Mesenchymal stem cell (in vitro differentiated cells and primary cell): Measurements from ENCODE around the gene TSSK3.

Experiments used
- DNase-seq: peaks from one replicate; pipeline ENCODE4 v3.0.0-alpha.2; 2013
- H2AFZ ChIP-seq: one replicate; pipeline ENCODE4 v1.6.1; 2013; ENCODE audit warnings: low read depth, mild to moderate bottlenecking, control low read depth, inconsistent platforms, low read length, moderate library complexity
- H2AK5ac ChIP-seq: 2 replicates; pipeline ENCODE4 v1.6.1; 2013; ENCODE audit warnings: low read length, moderate library complexity, mild to moderate bottlenecking, inconsistent platforms; ENCODE audit not compliant: severe bottlenecking
- H2BK120ac ChIP-seq: one replicate; pipeline ENCODE4 v1.6.1; 2013; ENCODE audit warnings: low read depth, mild to moderate bottlenecking, inconsistent platforms, low read length, moderate library complexity
- H2BK12ac ChIP-seq, 2 experiments: one replicate each; pipeline ENCODE4 v1.6.1; 2013; ENCODE audit warnings: inconsistent platforms in 2 of 2, low read length in 2 of 2, mild to moderate bottlenecking in 2 of 2, moderate library complexity in 2 of 2, control low read depth in 1 of 2
- H2BK15ac ChIP-seq: one replicate; pipeline ENCODE4 v1.6.1; 2013; ENCODE audit warnings: mild to moderate bottlenecking, low read depth, inconsistent platforms; ENCODE audit not compliant: poor library complexity, severe bottlenecking
- H2BK5ac ChIP-seq: 2 replicates; pipeline ENCODE4 v1.6.1; 2013; ENCODE audit warnings: low read depth, mild to moderate bottlenecking, low read length, control low read depth, inconsistent platforms; ENCODE audit not compliant: poor library complexity, severe bottlenecking
- H3K14ac ChIP-seq, 2 experiments: one replicate each; pipeline ENCODE4 v1.6.1; 2013; ENCODE audit warnings: inconsistent platforms in 2 of 2, low read length in 2 of 2, control low read depth in 1 of 2, mild to moderate bottlenecking in 1 of 2, moderate library complexity in 1 of 2
- H3K18ac ChIP-seq, 2 experiments: one replicate each; pipeline ENCODE4 v1.6.1; 2013; ENCODE audit warnings: inconsistent platforms in 2 of 2, low read length in 2 of 2, control low read depth in 1 of 2, low read depth in 1 of 2, mild to moderate bottlenecking in 1 of 2
- H3K23ac ChIP-seq, 2 experiments: one replicate each; pipeline ENCODE4 v1.6.1; 2013; ENCODE audit warnings: inconsistent platforms in 2 of 2, low read length in 2 of 2, mild to moderate bottlenecking in 2 of 2, moderate library complexity in 2 of 2, control low read depth in 1 of 2
- H3K27ac ChIP-seq: 2 replicates; pipeline ENCODE4 v1.5.1; 2013; ENCODE audit warnings: mild to moderate bottlenecking, moderate library complexity, low read length, control low read depth, inconsistent platforms; ENCODE audit not compliant: poor library complexity, severe bottlenecking
- H3K27me3 ChIP-seq, 2 experiments: 2 replicates each; pipeline versions ENCODE4 v1.6.1 to v1.7.0; 2013; ENCODE audit warnings: low read length in 2 of 2, mild to moderate bottlenecking in 2 of 2, moderate library complexity in 2 of 2, control low read depth in 1 of 2, inconsistent platforms in 1 of 2; ENCODE audit not compliant: control insufficient read depth in 1 of 2, insufficient read depth in 1 of 2
- H3K36me3 ChIP-seq, 2 experiments: 2 replicates each; pipeline versions ENCODE4 v1.6.1 to v1.7.0; 2013; ENCODE audit warnings: low read length in 2 of 2, control low read depth in 1 of 2, inconsistent platforms in 1 of 2, low read depth in 1 of 2, mild to moderate bottlenecking in 1 of 2; ENCODE audit not compliant: insufficient read depth in 2 of 2, control insufficient read depth in 1 of 2
- H3K4ac ChIP-seq, 2 experiments: one replicate each; pipeline ENCODE4 v1.6.1; 2013; ENCODE audit warnings: inconsistent platforms in 2 of 2, low read length in 2 of 2, mild to moderate bottlenecking in 2 of 2, moderate library complexity in 2 of 2, control low read depth in 1 of 2, low read depth in 1 of 2
- H3K4me1 ChIP-seq: 2 replicates; pipeline ENCODE4 v1.6.1; 2013; ENCODE audit warnings: low read depth, low read length, control low read depth; ENCODE audit not compliant: control insufficient read depth, insufficient read depth
- H3K4me2 ChIP-seq: 2 replicates; pipeline ENCODE4 v1.6.1; 2013; ENCODE audit warnings: low read length, mild to moderate bottlenecking, inconsistent platforms; ENCODE audit not compliant: poor library complexity, severe bottlenecking
- H3K4me3 ChIP-seq, 2 experiments: 2 replicates each; pipeline versions ENCODE4 v1.5.1 to v1.7.0; 2013; ENCODE audit warnings: low read length in 2 of 2, mild to moderate bottlenecking in 2 of 2, control low read depth in 1 of 2, low read depth in 1 of 2; ENCODE audit not compliant: insufficient read depth in 1 of 2
- H3K79me1 ChIP-seq: replicated peaks from 2 replicates; pipeline ENCODE4 v1.6.1; 2013; ENCODE audit warnings: mild to moderate bottlenecking, control low read depth, low read length, inconsistent platforms; ENCODE audit not compliant: poor library complexity, severe bottlenecking
- H3K9ac ChIP-seq: 2 replicates; pipeline ENCODE4 v1.7.0; 2013; ENCODE audit warnings: mild to moderate bottlenecking, low read length, moderate library complexity
- H3K9me3 ChIP-seq: 2 replicates; pipeline ENCODE4 v1.7.0; 2013; ENCODE audit warnings: mild to moderate bottlenecking, low read length; ENCODE audit not compliant: control insufficient read depth
- H4K8ac ChIP-seq: one replicate; pipeline ENCODE4 v1.6.1; 2013; ENCODE audit warnings: inconsistent platforms, mild to moderate bottlenecking, low read length, moderate library complexity
- H4K91ac ChIP-seq: one replicate; pipeline ENCODE4 v1.6.1; 2013; ENCODE audit warnings: mild to moderate bottlenecking, low read length, inconsistent platforms
- WGBS: methylation state at CpG from one replicate; pipeline ENCODE4 v1.1.7; 2013; ENCODE audit warnings: mixed read lengths; 5-methylcytosine and 5-hydroxymethylcytosine counted together

Gene TSSK3

DNA sequence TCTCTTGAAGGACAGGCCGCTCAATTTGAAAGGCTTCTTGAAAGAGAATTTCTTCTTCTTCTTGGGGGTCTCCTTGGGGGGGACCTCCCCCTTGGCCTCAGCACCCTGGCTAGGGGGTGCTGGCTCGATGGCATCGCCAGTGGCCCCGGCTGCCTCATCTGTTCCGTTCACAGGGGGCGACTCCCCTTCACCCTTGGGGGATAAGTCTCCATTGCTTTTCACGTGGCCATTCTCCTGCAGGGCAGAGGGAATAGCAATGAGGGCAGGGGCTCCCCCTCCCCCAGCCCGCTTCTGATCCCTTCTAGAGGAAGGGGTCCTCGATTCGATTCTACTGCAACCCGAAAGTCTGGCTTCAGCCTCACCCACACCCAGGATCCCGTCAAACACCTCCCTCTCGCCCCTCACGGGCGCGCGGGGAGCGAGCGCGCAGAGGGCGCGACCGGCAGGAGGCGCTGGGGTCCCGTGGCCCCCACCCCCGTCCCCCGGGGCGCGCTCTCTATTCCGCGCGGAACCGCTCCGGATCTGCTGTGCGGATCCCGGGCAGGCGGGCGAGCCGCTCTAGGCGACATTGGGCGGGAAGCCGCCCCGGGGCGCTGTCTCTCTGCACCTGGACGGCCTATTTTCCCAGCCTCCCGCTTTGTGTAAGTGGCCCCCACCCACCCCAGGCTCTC, 27.3 kb upstream of the TSSK3 start:
- peak; percentile 51 for DNase-seq
- WGBS = 2% methylated on average over 39 of the region's 46 CpGs

DNA sequence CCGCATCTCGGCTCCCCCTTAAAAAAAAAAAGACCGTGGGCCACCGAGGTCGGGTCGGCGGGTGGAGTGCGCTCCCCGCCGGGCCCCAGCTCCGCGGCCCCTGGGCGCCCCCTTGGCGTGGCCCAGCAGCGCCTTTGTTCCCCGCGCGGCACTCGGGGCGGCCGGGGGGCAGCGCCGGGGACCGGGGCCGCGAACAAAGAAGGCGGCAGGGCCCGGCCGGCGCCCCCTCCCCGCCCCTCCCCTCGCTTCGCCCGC, 26.9 kb upstream of the TSSK3 start:
- no peaks in the 10 kb centered on the region for H3K9me3 ChIP-seq
- H3K4ac ChIP-seq = peak overlapping the region in 1 of 2 experiments; percentile 55
- peak overlapping the region; percentile 71 for H3K4me2 ChIP-seq
- no peak overlapping the region for H3K27ac ChIP-seq
- H3K4me3 ChIP-seq = peak overlapping the region; percentile 82 to 88
- H2AFZ ChIP-seq = no peak overlapping the region
- H2AK5ac ChIP-seq = no peak overlapping the region
- under 1% methylated on average over 31 of the region's 34 CpGs for WGBS
- no peak for DNase-seq
- H3K9ac ChIP-seq = peak overlapping the region; percentile 83
- H2BK5ac ChIP-seq = no peak overlapping the region
- H3K4me1 ChIP-seq = peaks cover 54% of the 10 kb centered on the region
- H2BK120ac ChIP-seq = peak overlapping the region; percentile 64
- peaks cover 37 to 41% of the 10 kb centered on the region in 2 experiments for H3K36me3 ChIP-seq
- no peaks in the 10 kb centered on the region for H3K27me3 ChIP-seq
- no peak overlapping the region for H3K14ac ChIP-seq
- H4K8ac ChIP-seq = no peak overlapping the region
- no peak overlapping the region for H4K91ac ChIP-seq
- no peak overlapping the region for H3K23ac ChIP-seq
- no peaks in the 10 kb centered on the region for H3K79me1 ChIP-seq
- H2BK12ac ChIP-seq = no peak overlapping the region
- H2BK15ac ChIP-seq = no peak overlapping the region
- peak overlapping the region in 1 of 2 experiments; percentile 54 for H3K18ac ChIP-seq

More for the DNA sequence above, 27.3 kb upstream of the TSSK3 start:
- no peaks in the 10 kb centered on the region for H3K79me1 ChIP-seq
- no peak overlapping the region for H2BK12ac ChIP-seq
- no peaks in the 10 kb centered on the region for H3K27me3 ChIP-seq
- H3K4me3 ChIP-seq = peak overlapping the region; percentile 82 to 88
- H3K23ac ChIP-seq = peak overlapping the region in 1 of 2 experiments; percentile 14
- no peak overlapping the region for H4K91ac ChIP-seq
- no peak overlapping the region for H2BK5ac ChIP-seq
- peak overlapping the region; percentile 83 for H3K9ac ChIP-seq
- H3K14ac ChIP-seq = peak overlapping the region in 1 of 2 experiments; percentile 80
- no peaks in the 10 kb centered on the region for H3K9me3 ChIP-seq
- H3K27ac ChIP-seq = peak overlapping the region; percentile 2
- no peak overlapping the region for H2AK5ac ChIP-seq
- peak overlapping the region in 1 of 2 experiments; percentile 55 for H3K4ac ChIP-seq
- no peak overlapping the region for H2AFZ ChIP-seq
- H3K4me1 ChIP-seq = peaks cover 54% of the 10 kb centered on the region
- no peak overlapping the region for H4K8ac ChIP-seq
- H3K4me2 ChIP-seq = peak overlapping the region; percentile 71
- peaks cover 41 to 46% of the 10 kb centered on the region in 2 experiments for H3K36me3 ChIP-seq
- H3K18ac ChIP-seq = peak overlapping the region in 1 of 2 experiments; percentile 54
- no peak overlapping the region for H2BK15ac ChIP-seq
- no peak overlapping the region for H2BK120ac ChIP-seq

DNA sequence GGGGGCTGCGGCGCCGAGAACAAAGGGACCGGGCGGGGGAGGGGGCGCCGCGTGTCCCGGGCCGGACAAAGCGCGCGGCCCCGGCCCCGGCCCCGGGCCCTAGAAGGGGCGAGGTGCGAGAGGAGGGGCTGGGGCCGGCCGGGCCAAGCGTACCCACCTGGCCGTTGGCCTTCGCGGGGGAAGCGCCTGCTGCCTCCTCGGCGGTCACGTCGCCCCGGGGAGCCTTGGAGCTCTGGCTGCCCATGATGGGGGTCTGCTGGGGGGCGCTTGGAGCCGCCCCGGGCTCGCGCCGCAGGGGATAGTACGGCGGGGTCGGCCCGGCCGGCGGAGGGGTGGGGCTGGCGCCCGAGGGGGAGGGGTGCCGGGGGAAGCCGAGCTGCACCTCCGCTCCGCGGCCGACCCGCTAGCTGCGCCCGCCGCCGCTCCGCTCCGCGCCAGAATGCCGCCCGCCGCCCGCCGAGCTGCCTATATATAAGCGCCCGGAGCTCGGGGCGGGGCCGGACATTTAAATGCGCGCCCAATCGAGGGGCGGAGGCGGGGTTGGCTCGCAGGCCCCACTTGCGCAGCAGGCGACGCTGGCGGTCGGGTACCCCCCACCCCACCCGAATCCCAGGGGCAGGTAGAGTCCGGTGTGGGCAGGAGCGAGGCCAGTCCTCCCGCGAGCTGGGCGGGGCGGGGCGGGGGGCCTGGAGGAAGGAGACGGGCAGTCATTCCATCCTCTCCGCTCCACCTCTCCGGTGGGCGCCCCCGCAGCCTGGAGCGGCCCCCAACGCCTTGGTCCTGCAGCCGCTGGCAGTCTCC, 26.3 kb upstream of the TSSK3 start, which contains the start of gene MARCKSL1:
Gene MARCKSL1 (minus strand): TSS at position 444 of the 801 bp plus-strand sequence. CDS start 200 bp downstream, at position 244.
- H2BK15ac ChIP-seq = no peak within 1 kb of the TSS

DNA sequence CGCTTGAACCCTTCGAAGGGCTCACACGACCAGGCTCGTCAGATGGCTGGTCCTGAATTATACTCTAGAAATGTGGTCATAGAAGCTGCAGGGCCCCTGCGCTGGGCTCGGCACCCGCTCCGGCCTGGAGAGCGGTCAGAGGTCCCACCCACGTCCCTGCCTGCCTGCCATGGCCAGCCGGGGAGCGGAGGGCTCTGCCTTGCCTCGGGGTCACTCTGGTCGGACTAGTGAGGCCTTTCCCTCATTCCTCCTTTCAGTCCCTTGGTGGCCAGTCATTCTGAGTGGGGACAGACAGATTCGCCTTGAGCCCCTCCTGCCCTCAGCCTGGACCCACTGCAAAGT, 25.8 kb upstream of the TSSK3 start:
- no peaks in the 10 kb centered on the region for H3K9me3 ChIP-seq
- no peak overlapping the region for H2BK15ac ChIP-seq
- 35% methylated on average over 15 of the region's 15 CpGs for WGBS
- H4K91ac ChIP-seq = peak overlapping the region; percentile 71
- H3K27ac ChIP-seq = no peak overlapping the region
- no peak overlapping the region for H2AFZ ChIP-seq
- H3K4me3 ChIP-seq = peak overlapping the region in 1 of 2 experiments; percentile 55
- no peak overlapping the region for H2AK5ac ChIP-seq
- no peak overlapping the region for H2BK5ac ChIP-seq
- peak overlapping the region; percentile 70 for H4K8ac ChIP-seq
- H3K23ac ChIP-seq = no peak overlapping the region
- no peaks in the 10 kb centered on the region for H3K79me1 ChIP-seq
- peak overlapping the region; percentile 57 for H2BK120ac ChIP-seq
- peak overlapping the region in 1 of 2 experiments; percentile 49 for H2BK12ac ChIP-seq
- H3K14ac ChIP-seq = no peak overlapping the region
- H3K4me2 ChIP-seq = peak overlapping the region; percentile 66
- peak overlapping the region; percentile 14 to 55 for H3K18ac ChIP-seq
- peaks cover 55% of the 10 kb centered on the region for H3K4me1 ChIP-seq
- no peak overlapping the region for H3K9ac ChIP-seq
- peak overlapping the region in 1 of 2 experiments; percentile 3 for H3K4ac ChIP-seq
- no peak for DNase-seq
- H3K36me3 ChIP-seq = peaks cover 26 to 30% of the 10 kb centered on the region in 2 experiments
- no peaks in the 10 kb centered on the region for H3K27me3 ChIP-seq

More for the DNA sequence above, 26.3 kb upstream of the TSSK3 start, which contains the start of gene MARCKSL1:
- no peaks in the 10 kb centered on the region for H3K27me3 ChIP-seq
- no peak within 1 kb of the TSS for H2AFZ ChIP-seq
- H3K4ac ChIP-seq = peak within 1 kb of the TSS; percentile 73 to 91
- peak within 1 kb of the TSS in 1 of 2 experiments; percentile 98 for H3K23ac ChIP-seq
- no peak within 1 kb of the TSS for H3K27ac ChIP-seq
- H3K18ac ChIP-seq = peak within 1 kb of the TSS; percentile 85 to 92
- H2AK5ac ChIP-seq = peak within 1 kb of the TSS; percentile 8
- H2BK5ac ChIP-seq = peak within 1 kb of the TSS; percentile 32
- DNase-seq = peak; percentile 76
- H2BK12ac ChIP-seq = peak within 1 kb of the TSS in 1 of 2 experiments; percentile 49
- H3K9me3 ChIP-seq = no peaks in the 10 kb centered on the region
- H3K14ac ChIP-seq = peak within 1 kb of the TSS in 1 of 2 experiments; percentile 94
- H2BK120ac ChIP-seq = peak within 1 kb of the TSS; percentile 64
- H4K8ac ChIP-seq = peak within 1 kb of the TSS; percentile 70
- no peaks in the 10 kb centered on the region for H3K79me1 ChIP-seq
- WGBS = under 1% methylated on average over 55 of the region's 95 CpGs
- H3K36me3 ChIP-seq = peaks cover 31 to 36% of the 10 kb centered on the region in 2 experiments
- peak within 1 kb of the TSS; percentile 71 for H3K4me2 ChIP-seq
- H3K4me1 ChIP-seq = peaks cover 52% of the 10 kb centered on the region
- H3K9ac ChIP-seq = peak within 1 kb of the TSS; percentile 83
- peak within 1 kb of the TSS; percentile 82 to 88 for H3K4me3 ChIP-seq
- H4K91ac ChIP-seq = peak within 1 kb of the TSS; percentile 71
